Neural progenitor cell (in vitro differentiated cells): ENCODE results near the gene NTM. TPM values are rescaled to one million over a fixed set of nuclear protein-coding genes. Genes with fewer than 3 reads are reported as not detected.
"Not testable (repeated sequence)": the region's sequence is repeated elsewhere in the genome, so short reads cannot be mapped to it uniquely, and the experiment has no call there.

Experiments
- DNase-seq: peaks from one replicate; pipeline ENCODE4 v3.0.0-alpha.2; 2016; ENCODE audit warnings: low spot score
- H2AFZ ChIP-seq: fragments of 200-600 bp; sonication (generic); replicated peaks from 2 replicates; pipeline ENCODE4 v1.6.1; 2016; ENCODE audit warnings: antibody characterized with exemption
- H3F3A ChIP-seq: fragments of 200-600 bp; sonication (generic); 2 replicates; pipeline ENCODE4 v1.6.1; 2016; ENCODE audit warnings: antibody characterized with exemption, low read depth
- H3K27ac ChIP-seq: fragments of 200-600 bp; sonication (generic); 2 replicates; pipeline ENCODE4 v1.5.1; 2016; ENCODE audit warnings: mild to moderate bottlenecking
- H3K27me3 ChIP-seq: fragments of 200-600 bp; sonication (generic); 2 replicates; pipeline ENCODE4 v1.6.1; 2016; ENCODE audit warnings: mild to moderate bottlenecking, moderate library complexity
- H3K36me3 ChIP-seq: fragments of 200-600 bp; sonication (generic); 2 replicates; pipeline ENCODE4 v1.5.1; 2016
- H3K4me1 ChIP-seq: fragments of 200-600 bp; sonication (generic); 2 replicates; pipeline ENCODE4 v1.6.1; 2016; ENCODE audit warnings: mixed run types
- H3K4me2 ChIP-seq: fragments of 200-600 bp; sonication (generic); 2 replicates; pipeline ENCODE4 v1.6.1; 2016
- H3K4me3 ChIP-seq: fragments of 200-600 bp; sonication (generic); 2 replicates; pipeline ENCODE4 v1.5.1; 2016
- H3K79me2 ChIP-seq: fragments of 200-600 bp; sonication (generic); 2 replicates; pipeline ENCODE4 v1.6.1; 2016; ENCODE audit warnings: low read depth
- H3K9ac ChIP-seq: fragments of 200-600 bp; sonication (generic); 2 replicates; pipeline ENCODE4 v1.6.1; 2016
- H3K9me3 ChIP-seq: fragments of 200-600 bp; sonication (generic); 2 replicates; pipeline ENCODE4 v1.5.1; 2016; ENCODE audit warnings: low read depth
- H4K20me1 ChIP-seq: fragments of 200-600 bp; sonication (generic); 2 replicates; pipeline ENCODE4 v1.6.1; 2016; ENCODE audit warnings: low read depth
- H3K27ac Mint-ChIP-seq: 3 replicates; pipeline ENCODE4 v1.8.0; 2021; ENCODE audit warnings: mixed read lengths
- H3K27me3 Mint-ChIP-seq: 2 replicates; pipeline ENCODE4 v1.8.0; 2022; ENCODE audit warnings: low read depth, mild to moderate bottlenecking, inconsistent platforms, moderate library complexity, mixed read lengths; ENCODE audit not compliant: insufficient read depth
- H3K36me3 Mint-ChIP-seq: 3 replicates; pipeline ENCODE4 v1.8.0; 2021; ENCODE audit warnings: mixed read lengths
- H3K4me1 Mint-ChIP-seq: 3 replicates; pipeline ENCODE4 v1.8.0; 2021; ENCODE audit warnings: mixed read lengths
- H3K4me3 Mint-ChIP-seq: 3 replicates; pipeline ENCODE4 v1.8.0; 2021; ENCODE audit warnings: mild to moderate bottlenecking, moderate library complexity, mixed read lengths
- H3K9me3 Mint-ChIP-seq: 3 replicates; pipeline ENCODE4 v1.8.0; 2020; ENCODE audit warnings: mixed read lengths
- EZH2 ChIP-seq: fragments of 200-600 bp; sonication (generic); IDR thresholded peaks from 2 replicates; pipeline ENCODE4 v1.6.1; 2017; ENCODE audit warnings: antibody characterized with exemption, mild to moderate bottlenecking, moderate library complexity
- EZH2phosphoT487 ChIP-seq: fragments of 200-600 bp; sonication (generic); IDR thresholded peaks from 2 replicates; pipeline ENCODE4 v1.6.1; 2017; ENCODE audit warnings: antibody characterized with exemption
- total RNA-seq: library from RNA; depleted of rRNA; stranded (reverse); fragments of >200 nt; gene quantifications from 2 replicates; pipeline ENCODE4 v1.2.3, GENCODE V29; 2015; ENCODE audit warnings: low replicate concordance
- TF ChIP-seq, protein P1 (sequence below): fragments of 200-600 bp; sonication (generic); IDR thresholded peaks from 2 replicates; pipeline ENCODE4 v1.5.1; 2017; ENCODE audit warnings: antibody characterized with exemption, mild to moderate bottlenecking

NTM gene
- total RNA-seq, 1 donor from 2014 or later: 4.3 TPM

DNA sequence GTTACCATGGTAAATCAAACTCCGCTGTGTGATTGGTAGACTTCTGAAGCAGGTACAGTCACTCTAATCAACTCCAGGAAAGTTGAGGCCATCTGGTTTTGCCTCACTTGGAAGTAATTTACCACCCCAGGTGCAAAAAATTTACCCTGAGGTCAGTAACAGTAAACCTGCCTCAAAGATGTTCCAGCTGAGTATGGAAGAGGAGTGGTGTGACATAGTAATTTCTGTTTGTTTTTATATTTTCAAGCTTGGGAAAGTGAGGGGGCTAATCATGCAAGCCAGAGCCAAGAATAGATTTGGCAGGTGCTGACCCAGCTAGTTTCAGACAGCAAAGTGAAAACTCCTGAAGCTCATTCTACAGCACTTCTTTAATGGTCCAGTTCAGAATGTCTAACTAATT, 691.6 kb downstream of the NTM start:
- H3K4me3 Mint-ChIP-seq: no peak overlapping the region
- Histone ChIP-seq H3K79me2 (no peaks in the 10 kb centered on the region), H4K20me1 (no peaks in the 10 kb centered on the region), H3K36me3 (no peaks in the 10 kb centered on the region), H3K27ac (no peak overlapping the region), H3K4me3 (no peak overlapping the region), H3K9me3 (no peaks in the 10 kb centered on the region), H2AFZ (no peak overlapping the region), H3K4me2 (no peak overlapping the region), H3K9ac (no peak overlapping the region), H3K27me3 (no peaks in the 10 kb centered on the region), H3F3A (no peaks in the 10 kb centered on the region), H3K4me1 (no peaks in the 10 kb centered on the region)
- TF ChIP-seq EZH2: no peak
- no peak overlapping the region for H3K27ac Mint-ChIP-seq
- H3K4me1 Mint-ChIP-seq: peaks cover 13% of the 10 kb centered on the region
- peaks cover 3% of the 10 kb centered on the region for H3K36me3 Mint-ChIP-seq
- DNase-seq: no peak
- H3K9me3 Mint-ChIP-seq: peaks cover 4% of the 10 kb centered on the region
- peaks cover 7% of the 10 kb centered on the region for H3K27me3 Mint-ChIP-seq

DNA sequence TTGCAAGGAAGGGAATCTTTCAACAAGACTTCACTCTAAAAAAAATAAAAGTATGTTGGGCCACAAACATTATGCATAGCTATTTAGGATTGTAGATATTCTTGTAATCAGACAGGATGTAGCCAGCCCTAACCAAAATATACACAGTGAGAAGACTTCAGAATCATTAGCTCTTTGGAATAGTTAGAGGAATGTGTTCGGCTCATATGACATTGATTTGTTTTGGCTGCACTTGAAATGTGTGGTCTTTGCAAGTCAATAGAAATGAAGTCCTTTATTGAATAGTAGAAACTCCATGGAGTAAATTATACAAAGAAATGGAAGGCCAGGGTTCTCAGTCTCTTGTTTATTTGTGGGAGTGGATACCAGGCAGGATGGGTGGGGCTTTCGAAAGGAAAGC, 692.1 kb downstream of the NTM start:
- Mint-ChIP-seq H3K4me1 (peaks cover 13% of the 10 kb centered on the region), H3K4me3 (no peak overlapping the region), H3K27ac (no peak overlapping the region), H3K9me3 (peaks cover 6% of the 10 kb centered on the region), H3K36me3 (peaks cover 3% of the 10 kb centered on the region), H3K27me3 (peaks cover 7% of the 10 kb centered on the region)
- no peaks in the 10 kb centered on the region for H3K79me2 ChIP-seq
- no peaks in the 10 kb centered on the region for H3F3A ChIP-seq
- no peak overlapping the region for H3K9ac ChIP-seq
- H3K4me1 ChIP-seq: no peaks in the 10 kb centered on the region
- H3K4me2 ChIP-seq: no peak overlapping the region
- no peaks in the 10 kb centered on the region for H3K27me3 ChIP-seq
- H2AFZ ChIP-seq: no peak overlapping the region
- DNase-seq: no peak
- no peaks in the 10 kb centered on the region for H3K36me3 ChIP-seq
- no peaks in the 10 kb centered on the region for H3K9me3 ChIP-seq
- H3K4me3 ChIP-seq: no peak overlapping the region
- no peak overlapping the region for H3K27ac ChIP-seq
- no peak for TF ChIP-seq EZH2
- TF ChIP-seq, protein P1, sequence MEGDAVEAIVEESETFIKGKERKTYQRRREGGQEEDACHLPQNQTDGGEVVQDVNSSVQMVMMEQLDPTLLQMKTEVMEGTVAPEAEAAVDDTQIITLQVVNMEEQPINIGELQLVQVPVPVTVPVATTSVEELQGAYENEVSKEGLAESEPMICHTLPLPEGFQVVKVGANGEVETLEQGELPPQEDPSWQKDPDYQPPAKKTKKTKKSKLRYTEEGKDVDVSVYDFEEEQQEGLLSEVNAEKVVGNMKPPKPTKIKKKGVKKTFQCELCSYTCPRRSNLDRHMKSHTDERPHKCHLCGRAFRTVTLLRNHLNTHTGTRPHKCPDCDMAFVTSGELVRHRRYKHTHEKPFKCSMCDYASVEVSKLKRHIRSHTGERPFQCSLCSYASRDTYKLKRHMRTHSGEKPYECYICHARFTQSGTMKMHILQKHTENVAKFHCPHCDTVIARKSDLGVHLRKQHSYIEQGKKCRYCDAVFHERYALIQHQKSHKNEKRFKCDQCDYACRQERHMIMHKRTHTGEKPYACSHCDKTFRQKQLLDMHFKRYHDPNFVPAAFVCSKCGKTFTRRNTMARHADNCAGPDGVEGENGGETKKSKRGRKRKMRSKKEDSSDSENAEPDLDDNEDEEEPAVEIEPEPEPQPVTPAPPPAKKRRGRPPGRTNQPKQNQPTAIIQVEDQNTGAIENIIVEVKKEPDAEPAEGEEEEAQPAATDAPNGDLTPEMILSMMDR: no peak
- TF ChIP-seq EZH2phosphoT487: no peak
- no peaks in the 10 kb centered on the region for H4K20me1 ChIP-seq

DNA sequence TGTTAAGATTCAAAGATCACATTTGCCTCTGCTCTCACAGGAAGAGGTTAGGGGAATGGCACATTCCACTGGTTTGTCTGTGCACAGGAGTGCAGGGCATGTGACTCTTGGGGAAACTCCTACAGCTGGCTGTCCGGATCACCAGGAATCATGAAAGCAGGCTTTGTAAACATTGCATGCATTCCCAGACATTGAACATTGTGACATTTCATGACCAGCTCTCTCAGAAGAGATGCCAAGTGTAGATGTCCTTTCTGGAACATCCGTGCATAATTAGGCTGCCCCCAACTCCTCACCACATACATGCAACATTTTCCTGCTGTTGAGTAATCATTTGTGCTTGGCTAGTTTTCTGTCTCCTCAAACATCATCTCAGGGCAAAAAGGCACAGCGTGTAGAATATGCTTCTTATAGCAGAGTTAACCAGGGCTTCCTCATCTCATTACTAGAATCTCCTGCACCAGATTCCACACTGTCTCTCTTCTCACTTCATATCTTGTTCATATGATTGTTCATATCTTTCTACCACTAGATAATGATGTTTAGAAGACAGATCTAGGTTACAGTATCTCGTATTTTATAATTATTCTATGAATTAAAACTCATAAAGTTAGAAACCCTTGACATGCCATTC, 694.7 kb downstream of the NTM start:
- Histone ChIP-seq H3K9me3 (no peaks in the 10 kb centered on the region), H4K20me1 (no peaks in the 10 kb centered on the region), H3K79me2 (no peaks in the 10 kb centered on the region), H3K9ac (no peak overlapping the region), H3K36me3 (no peaks in the 10 kb centered on the region), H3K4me2 (no peak overlapping the region), H3K4me1 (no peaks in the 10 kb centered on the region), H3K4me3 (no peak overlapping the region), H3K27me3 (no peaks in the 10 kb centered on the region), H3F3A (peaks cover 7% of the 10 kb centered on the region), H3K27ac (no peak overlapping the region), H2AFZ (no peak overlapping the region)
- Mint-ChIP-seq H3K27me3 (peaks cover 8% of the 10 kb centered on the region), H3K36me3 (peaks cover 10% of the 10 kb centered on the region), H3K27ac (no peak overlapping the region), H3K4me1 (peaks cover 13% of the 10 kb centered on the region), H3K9me3 (peaks cover 12% of the 10 kb centered on the region), H3K4me3 (no peak overlapping the region)
- DNase-seq: no peak
- TF ChIP-seq, protein P1: no peak
- TF ChIP-seq EZH2phosphoT487: no peak
- TF ChIP-seq EZH2: no peak

DNA sequence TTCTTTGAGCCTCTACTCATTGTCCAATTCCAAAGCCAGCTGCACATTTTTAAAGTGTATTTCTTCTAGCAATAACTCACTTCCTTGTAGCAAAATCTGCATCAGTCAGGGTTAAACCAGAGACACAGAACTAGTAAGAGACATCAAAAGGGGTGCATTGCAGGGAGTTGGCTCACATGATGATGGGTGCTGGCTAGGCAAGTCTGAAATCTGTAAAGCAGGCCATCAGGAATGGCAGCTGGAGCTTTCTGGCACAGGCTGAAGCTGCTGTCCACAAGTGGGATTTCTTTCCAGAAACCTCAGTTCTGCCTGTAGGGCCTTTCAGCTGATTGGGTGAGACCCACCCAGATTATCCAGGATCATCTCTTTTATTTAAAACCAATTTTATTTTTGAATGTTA, 698.1 kb downstream of the NTM start:
- peaks cover 12% of the 10 kb centered on the region for H3K9me3 Mint-ChIP-seq
- peaks cover 10% of the 10 kb centered on the region for H3K36me3 Mint-ChIP-seq
- H3K4me2 ChIP-seq: no peak overlapping the region
- H3K27me3 ChIP-seq: no peaks in the 10 kb centered on the region
- H3K4me3 Mint-ChIP-seq: no peak overlapping the region
- no peaks in the 10 kb centered on the region for H3K36me3 ChIP-seq
- H3F3A ChIP-seq: peaks cover 19% of the 10 kb centered on the region
- no peak overlapping the region for H3K9ac ChIP-seq
- no peak overlapping the region for H3K27ac ChIP-seq
- H4K20me1 ChIP-seq: no peaks in the 10 kb centered on the region
- H3K9me3 ChIP-seq: no peaks in the 10 kb centered on the region
- TF ChIP-seq EZH2phosphoT487 (no peak), EZH2 (no peak)
- TF ChIP-seq, protein P1: no peak
- H3K4me3 ChIP-seq: no peak overlapping the region
- H3K79me2 ChIP-seq: no peaks in the 10 kb centered on the region
- H3K4me1 Mint-ChIP-seq: peaks cover 28% of the 10 kb centered on the region
- DNase-seq: no peak
- H3K27ac Mint-ChIP-seq: no peak overlapping the region
- H3K27me3 Mint-ChIP-seq: peaks cover 9% of the 10 kb centered on the region
- H3K4me1 ChIP-seq: peaks cover 16% of the 10 kb centered on the region
- no peak overlapping the region for H2AFZ ChIP-seq

DNA sequence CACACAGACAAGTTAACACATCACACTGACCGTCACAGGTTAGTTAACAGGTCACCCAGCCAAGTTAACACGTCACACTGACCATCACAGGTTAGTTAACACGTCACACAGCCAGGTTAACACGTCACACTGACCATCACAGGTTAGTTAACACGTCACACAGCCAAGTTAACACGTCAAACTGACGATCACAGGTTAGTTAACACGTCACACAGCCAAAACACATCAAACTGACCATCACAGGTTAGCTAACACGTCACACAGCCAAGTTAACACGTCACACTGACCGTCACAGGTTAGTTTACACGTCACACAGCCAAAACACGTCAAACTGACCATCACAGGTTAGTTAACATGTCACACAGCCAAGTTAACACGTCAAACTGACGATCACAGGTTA, 699.2 kb downstream of the NTM start:
- H3K27ac Mint-ChIP-seq, H2AFZ ChIP-seq, H3K27ac ChIP-seq: not testable (repeated sequence)

DNA sequence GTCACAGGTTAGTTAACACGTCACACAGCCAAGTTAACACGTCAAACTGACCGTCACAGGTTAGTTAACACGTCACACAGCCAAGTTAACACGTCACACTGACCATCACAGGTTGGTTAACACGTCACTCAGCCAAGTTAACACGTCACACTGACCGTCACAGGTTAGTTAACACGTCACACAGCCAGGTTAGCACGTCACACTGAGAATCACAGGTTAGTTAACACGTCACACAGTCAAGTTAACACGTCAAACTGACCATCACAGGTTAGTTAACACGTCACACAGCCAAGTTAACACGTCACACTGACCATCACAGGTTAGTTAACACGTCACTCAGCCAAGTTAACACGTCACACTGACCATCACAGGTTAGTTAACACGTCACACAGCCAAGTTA, 700.5 kb downstream of the NTM start:
- not testable (repeated sequence) for H3K9ac ChIP-seq, H3K4me2 ChIP-seq, H3K36me3 Mint-ChIP-seq, H2AFZ ChIP-seq, H3K36me3 ChIP-seq, H3K79me2 ChIP-seq, H3K4me3 ChIP-seq, H3K27ac Mint-ChIP-seq, DNase-seq, H3K9me3 ChIP-seq, H3K27ac ChIP-seq, H4K20me1 ChIP-seq, H3K27me3 ChIP-seq, H3K27me3 Mint-ChIP-seq, H3K4me3 Mint-ChIP-seq
- Histone ChIP-seq H3K4me1 (peaks cover 21% of the 10 kb centered on the region), H3F3A (peaks cover 19% of the 10 kb centered on the region)
- Mint-ChIP-seq H3K9me3 (peaks cover 12% of the 10 kb centered on the region), H3K4me1 (peaks cover 17% of the 10 kb centered on the region)

More for the DNA sequence above, 699.2 kb downstream of the NTM start:
- not testable (repeated sequence) for H3K4me2 ChIP-seq, H3K4me3 ChIP-seq, H3K36me3 ChIP-seq, H4K20me1 ChIP-seq, DNase-seq, H3K27me3 ChIP-seq, H3K79me2 ChIP-seq, H3K36me3 Mint-ChIP-seq, H3K4me3 Mint-ChIP-seq, H3K9me3 ChIP-seq, H3K9ac ChIP-seq, H3K27me3 Mint-ChIP-seq
- H3K4me1 Mint-ChIP-seq: peaks cover 23% of the 10 kb centered on the region
- peaks cover 12% of the 10 kb centered on the region for H3K9me3 Mint-ChIP-seq
- peaks cover 21% of the 10 kb centered on the region for H3K4me1 ChIP-seq
- H3F3A ChIP-seq: peaks cover 19% of the 10 kb centered on the region
